Activated CD4-positive, alpha-beta memory T cell treated with anti-CD3 and anti-CD28 coated beads for 36 hours (primary cell): Measurements from ENCODE around the gene OR5AU1. TPM values are rescaled to one million over a fixed set of nuclear protein-coding genes. Genes with fewer than 3 reads are reported as not detected.

Experiments used
- total RNA-seq, 2 experiments: library from RNA; stranded (reverse); gene quantifications; one replicate each; pipeline ENCODE4 v1.2.3, GENCODE V29; 2021

Gene OR5AU1
- total RNA-seq, 2 experiments from 2014 or later, result not detected

Other genes starting within 250 kb of the OR5AU1 start
- gene RNASE2, start 200.6 kb downstream of the OR5AU1 start, total RNA-seq, result not detected
- gene METTL17, start 166.1 kb downstream of the OR5AU1 start, total RNA-seq, result 10 to 100 TPM; 74.9 to 78.9 TPM
- gene SLC39A2, start 156.8 kb downstream of the OR5AU1 start, total RNA-seq, result under 1 TPM in 1 of 2 experiments, not detected in 1; 0.17 TPM
- gene NDRG2, start 131.0 kb downstream of the OR5AU1 start, total RNA-seq, result 1 to 10 TPM; 7.7 to 9.6 TPM
- not detected for gene TPPP2, start 125.8 kb downstream of the OR5AU1 start, total RNA-seq
- not detected for gene RNASE13, start 121.3 kb downstream of the OR5AU1 start, total RNA-seq
- not detected for gene RNASE7, start 113.7 kb downstream of the OR5AU1 start, total RNA-seq
- not detected for gene RNASE8, start 98.2 kb downstream of the OR5AU1 start, total RNA-seq
- under 1 TPM; 0.33 to 0.44 TPM for gene ARHGEF40, start 85.8 kb downstream of the OR5AU1 start, total RNA-seq
- 10 to 100 TPM in 1 of 2 experiments, 1 to 10 TPM in 1; 9.9 to 10.7 TPM for gene ZNF219, start 57.4 kb downstream of the OR5AU1 start, total RNA-seq
- not detected for gene TMEM253, start 55.0 kb downstream of the OR5AU1 start, total RNA-seq
- gene HNRNPC, start 113.4 kb upstream of the OR5AU1 start, total RNA-seq, result 1,000 to 10,000 TPM; 1,063 to 1,070 TPM
- gene RPGRIP1, start 124.0 kb upstream of the OR5AU1 start, total RNA-seq, result under 1 TPM in 1 of 2 experiments, not detected in 1; 0.07 TPM
- gene SUPT16H, start 228.0 kb upstream of the OR5AU1 start, total RNA-seq, result 100 to 1,000 TPM; 156 to 158 TPM